Heart right ventricle (tissue), 16 donors: ENCODE results near the gene RBM38. TPM values are rescaled to one million over a fixed set of nuclear protein-coding genes. Genes with fewer than 3 reads are reported as not detected.

Experiments
- ATAC-seq, 8 donors: fragments of 200-7000 bp; cut with Tn5 transposase; one replicate each; pipeline ENCODE4 v1.9.1; 2020; ENCODE audit warnings: mild to moderate bottlenecking in 8 of 8, moderate library complexity in 8 of 8, moderate number of reproducible peaks in 1 of 8
- DNase-seq, 2 donors: peaks; one replicate each; pipeline ENCODE4 v3.0.0-alpha.2; 2020
- H3K27ac ChIP-seq, 10 donors: fragments of 200-600 bp; sonication (generic) in 2 of 10; one replicate each; pipeline versions ENCODE4 v1.5.0 to v1.8.0; 2020 to 2022; ENCODE audit warnings: mild to moderate bottlenecking in 3 of 10
- H3K27me3 ChIP-seq, 7 donors: fragments of 200-600 bp; one replicate each; pipeline ENCODE4 v1.8.0; 2021 to 2022; ENCODE audit warnings: mild to moderate bottlenecking in 2 of 7
- H3K36me3 ChIP-seq, 9 donors: fragments of 200-600 bp; sonication (generic) in 1 of 9; one replicate each; pipeline versions ENCODE4 v1.5.0 to v1.8.0; 2020 to 2022; ENCODE audit warnings: mild to moderate bottlenecking in 2 of 9
- H3K4me1 ChIP-seq, 9 donors: fragments of 200-600 bp; sonication (generic) in 1 of 9; one replicate each; pipeline versions ENCODE4 v1.5.0 to v1.8.0; 2020 to 2022; ENCODE audit warnings: mild to moderate bottlenecking in 4 of 9
- H3K4me3 ChIP-seq, 10 donors: fragments of 200-600 bp; sonication (generic) in 2 of 10; one replicate each; pipeline versions ENCODE4 v1.5.0 to v1.8.0; 2020 to 2022; ENCODE audit warnings: mild to moderate bottlenecking in 7 of 10, moderate library complexity in 2 of 10
- H3K9me3 ChIP-seq, 11 donors: fragments of 200-600 bp in 10 of 11; sonication (generic) in 2 of 11; one replicate each; pipeline versions ENCODE4 v1.5.0 to v1.8.0; 2013 to 2022; ENCODE audit warnings: mild to moderate bottlenecking in 2 of 11, control low read depth in 1 of 11, moderate library complexity in 1 of 11
- WGBS, 2 donors: extraction: QIAGEN DNeasy Blood & Tissue Kit; methylation state at CpG; one replicate each; pipeline ENCODE4 v1.1.7; 2013; ENCODE audit warnings: inconsistent platforms in 1 of 2; 5-methylcytosine and 5-hydroxymethylcytosine counted together
- intact Hi-C, 10 donors: fragments of 100-400 bp; cut with DNase I; formaldehyde crosslinking; loops; one replicate each; pipeline versions ENCODE4 v1.11.1 to v1.14.2; 2022
- polyA plus RNA-seq, 2 donors: library from polyadenylated mRNA; stranded (reverse); fragments of 200-250 nt; gene quantifications; one replicate each; pipeline ENCODE4 v1.2.3, GENCODE V29; 2013
- total RNA-seq, 10 donors: library from RNA; stranded (reverse); fragmentation: NEBNext Ultra II Directional in 3 of 10; extraction: Animal tissue kit (Norgen Biotek cat#: 25700) in 3 of 10; gene quantifications; one replicate each; pipeline versions ENCODE4 v1.2.1 to v1.2.4, GENCODE V29; 2021 to 2023
- TF ChIP-seq, protein P1 (sequence below), 9 donors: fragments of 200-600 bp; sonication (generic) in 2 of 9; IDR thresholded peaks; one replicate each; pipeline versions ENCODE4 v1.5.0 to v1.8.0; 2021 to 2022; ENCODE audit warnings: antibody characterized with exemption in 9 of 9, mild to moderate bottlenecking in 5 of 9, moderate library complexity in 1 of 9
- donor health status: Arrhythmogenic right ventricular cardiomyopathy.
- donor health status: ischemic (EF 13 %, LVEDD 7.1; RV severe dilation, severe dysfunction).
- donor health status: healthy with polysubstance abuse.
- donor health status: DM: no; HTN: yes; CAD: no.
- donor health status: DM: no; HTN: no; CAD: no.
- donor health status: ischemic (EF 25% LVEDD 6.9; RV normal size, moderate dysfunction).
- donor health status: ischemic (EF 25% LVEDD 5.7; RV mildly dilated, moderate dysfunction).
- donor health status: healthy.
- donor health status: DM: yes; HTN: yes; CAD: no.
- donor health status: Ischemic cardiomyopathy.
- donor health status: ischemic (EF 35%, LVEDD 5.7; RV mildly dilated, moderate dysfunction).
- donor health status: nonischemic (EF 11% LVEDD 7.7; RV severe dilation, severe dysfunction).
- donor health status: DM: yes; HTN: yes; CAD: no.
- donor health status: PGD.
- donor health status: ischemic (EF 29% LVEDD 5.4; RV normal size, mild dysfunction).
- donor health status: nonischemic (EF 23%, LVEDD 6.1; RV moderate dilation, normal function).

RBM38 gene
- total and polyA plus RNA-seq, 12 donors: 35.5 to 119 (median 50.2) TPM

DNA sequence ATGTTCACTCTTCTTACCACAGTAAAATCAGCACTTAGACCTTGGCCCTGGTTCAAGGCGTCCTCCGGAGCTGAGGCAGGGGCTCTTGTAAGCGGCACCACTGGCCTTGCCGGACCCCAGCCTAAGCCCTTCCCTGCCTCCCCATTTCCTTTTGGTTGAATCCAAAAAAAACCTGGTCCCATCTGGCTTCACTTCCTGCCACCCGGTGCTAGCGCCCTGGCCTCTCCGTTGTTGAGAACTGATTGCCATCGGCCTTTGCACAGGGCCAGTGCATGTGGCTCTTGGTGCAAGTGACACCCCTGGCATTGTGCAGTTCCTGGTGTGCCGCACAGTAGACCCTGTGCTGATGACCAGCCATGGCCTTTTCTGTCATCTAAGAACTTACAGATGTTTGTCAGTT is 19.0 kb upstream of the RBM38 start:
- Histone ChIP-seq H3K27me3 (no peaks in the 10 kb centered on the region), H3K36me3 (peaks cover 0 to 99% (median 22%) of the 10 kb centered on the region in 9 donors), H3K4me1 (peaks cover 0 to 25% (median 12%) of the 10 kb centered on the region in 9 donors), H3K27ac (no peak overlapping the region), H3K9me3 (no peaks in the 10 kb centered on the region), H3K4me3 (no peak overlapping the region)
- intact Hi-C loops: loop anchor here in 2 of 10 donors (10.0 kb wide), 1 partner anchor 223 kb away; no protein-coding TSS in a partner anchor
- no peak for DNase-seq
- TF ChIP-seq, protein P1, sequence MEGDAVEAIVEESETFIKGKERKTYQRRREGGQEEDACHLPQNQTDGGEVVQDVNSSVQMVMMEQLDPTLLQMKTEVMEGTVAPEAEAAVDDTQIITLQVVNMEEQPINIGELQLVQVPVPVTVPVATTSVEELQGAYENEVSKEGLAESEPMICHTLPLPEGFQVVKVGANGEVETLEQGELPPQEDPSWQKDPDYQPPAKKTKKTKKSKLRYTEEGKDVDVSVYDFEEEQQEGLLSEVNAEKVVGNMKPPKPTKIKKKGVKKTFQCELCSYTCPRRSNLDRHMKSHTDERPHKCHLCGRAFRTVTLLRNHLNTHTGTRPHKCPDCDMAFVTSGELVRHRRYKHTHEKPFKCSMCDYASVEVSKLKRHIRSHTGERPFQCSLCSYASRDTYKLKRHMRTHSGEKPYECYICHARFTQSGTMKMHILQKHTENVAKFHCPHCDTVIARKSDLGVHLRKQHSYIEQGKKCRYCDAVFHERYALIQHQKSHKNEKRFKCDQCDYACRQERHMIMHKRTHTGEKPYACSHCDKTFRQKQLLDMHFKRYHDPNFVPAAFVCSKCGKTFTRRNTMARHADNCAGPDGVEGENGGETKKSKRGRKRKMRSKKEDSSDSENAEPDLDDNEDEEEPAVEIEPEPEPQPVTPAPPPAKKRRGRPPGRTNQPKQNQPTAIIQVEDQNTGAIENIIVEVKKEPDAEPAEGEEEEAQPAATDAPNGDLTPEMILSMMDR (IDR thresholded peaks at IDR 0.05): no peak
- ATAC-seq: no peak
- 64 to 68% methylated on average over 9 of the region's 9 CpGs for WGBS, 2 donors

DNA sequence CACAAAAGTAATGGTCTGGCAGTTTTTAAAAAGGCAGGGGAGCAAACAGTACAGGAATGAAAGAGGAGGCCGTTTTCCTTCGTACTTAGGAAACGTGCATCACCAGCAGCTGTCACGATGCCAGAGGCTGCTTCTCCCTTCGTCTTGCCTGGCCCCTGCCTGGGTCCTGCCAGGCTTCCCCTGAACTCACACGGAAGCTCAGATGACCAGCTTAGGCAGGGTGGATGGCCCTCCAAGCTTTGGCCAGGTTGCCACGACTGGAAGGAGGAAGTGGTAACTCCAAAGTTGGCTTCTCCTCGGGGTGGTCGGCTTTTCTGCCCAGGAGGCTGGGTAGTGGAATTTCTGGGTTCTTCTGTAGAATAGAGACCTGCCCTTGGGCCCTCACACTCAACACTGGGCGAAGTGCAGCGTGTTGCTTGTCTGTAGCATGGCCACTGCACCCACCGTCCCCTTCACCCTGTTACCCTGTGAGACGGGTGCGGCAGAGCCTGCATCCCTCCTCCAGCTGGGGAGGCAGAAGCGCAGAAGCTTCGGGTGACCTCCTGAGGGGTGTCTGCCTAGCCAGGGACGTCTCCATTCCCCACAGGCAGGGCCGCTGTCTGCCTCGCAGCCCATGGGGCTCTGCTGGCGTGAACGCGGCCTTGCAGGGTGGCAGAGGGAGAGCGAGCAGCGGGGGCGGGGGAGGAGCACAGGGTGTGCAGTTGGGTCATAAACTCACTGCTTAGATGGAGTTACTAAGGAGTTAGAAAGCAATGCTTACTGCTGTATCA is 18.4 kb upstream of the RBM38 start:
- DNase-seq (no peak), ATAC-seq (peak in 1 of 8 donors; percentile 27)
- TF ChIP-seq, protein P1 (IDR thresholded peaks at IDR 0.05): no peak
- WGBS, 2 donors: 87 to 89% methylated on average over 25 of the region's 25 CpGs
- Histone ChIP-seq H3K4me1 (peaks cover 0 to 25% (median 12%) of the 10 kb centered on the region in 9 donors), H3K4me3 (no peak overlapping the region), H3K9me3 (no peaks in the 10 kb centered on the region), H3K27ac (no peak overlapping the region), H3K36me3 (peaks cover 0 to 99% (median 22%) of the 10 kb centered on the region in 9 donors), H3K27me3 (no peaks in the 10 kb centered on the region)
- intact Hi-C loops: loop anchor here in 2 of 10 donors (10.0 kb wide), 1 partner anchor 222 kb away; no protein-coding TSS in a partner anchor

DNA sequence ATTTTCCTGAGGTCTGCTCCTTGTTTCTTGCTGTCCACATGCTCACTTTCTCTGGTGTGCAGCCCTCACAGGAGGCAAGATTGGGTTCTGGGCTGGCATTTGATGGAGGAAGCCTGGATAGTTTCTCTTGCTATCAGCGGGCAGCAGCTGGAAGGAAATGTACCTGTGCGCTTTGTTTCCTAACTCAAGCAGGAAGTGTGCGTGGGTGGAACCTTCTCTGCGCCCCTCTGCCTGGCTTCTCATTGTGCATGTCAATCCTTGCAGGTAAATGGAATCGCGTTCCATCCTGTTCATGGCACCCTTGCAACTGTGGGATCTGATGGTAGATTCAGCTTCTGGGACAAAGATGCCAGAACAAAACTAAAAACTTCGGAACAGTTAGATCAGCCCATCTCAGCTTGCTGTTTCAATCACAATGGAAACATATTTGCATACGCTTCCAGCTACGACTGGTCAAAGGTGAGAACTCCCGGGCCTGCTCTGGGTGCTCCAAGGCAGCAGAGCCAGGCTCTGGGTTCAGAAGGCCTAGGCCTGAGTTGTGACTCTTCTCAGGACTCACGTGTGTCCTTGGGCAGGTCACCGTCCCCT is 16.8 kb upstream of the RBM38 start:
- peak overlapping the region in 1 of 10 donors; percentile 37 for H3K4me3 ChIP-seq
- H3K27me3 ChIP-seq: no peaks in the 10 kb centered on the region
- TF ChIP-seq, protein P1 (IDR thresholded peaks at IDR 0.05): no peak
- H3K4me1 ChIP-seq: peaks cover 0 to 25% (median 12%) of the 10 kb centered on the region in 9 donors
- intact Hi-C loops: loop anchor here in 2 of 10 donors (10.0 kb wide), 1 partner anchor 220 kb away; no protein-coding TSS in a partner anchor
- DNase-seq: no peak
- peak overlapping the region in 5 of 10 donors; percentile 9 to 81 (median 35) for H3K27ac ChIP-seq
- peak in 1 of 8 donors; percentile 42 for ATAC-seq
- H3K9me3 ChIP-seq: no peaks in the 10 kb centered on the region
- H3K36me3 ChIP-seq: peaks cover 0 to 99% (median 19%) of the 10 kb centered on the region in 9 donors
- WGBS, 2 donors: 67 to 72% methylated on average over 12 of the region's 12 CpGs

DNA sequence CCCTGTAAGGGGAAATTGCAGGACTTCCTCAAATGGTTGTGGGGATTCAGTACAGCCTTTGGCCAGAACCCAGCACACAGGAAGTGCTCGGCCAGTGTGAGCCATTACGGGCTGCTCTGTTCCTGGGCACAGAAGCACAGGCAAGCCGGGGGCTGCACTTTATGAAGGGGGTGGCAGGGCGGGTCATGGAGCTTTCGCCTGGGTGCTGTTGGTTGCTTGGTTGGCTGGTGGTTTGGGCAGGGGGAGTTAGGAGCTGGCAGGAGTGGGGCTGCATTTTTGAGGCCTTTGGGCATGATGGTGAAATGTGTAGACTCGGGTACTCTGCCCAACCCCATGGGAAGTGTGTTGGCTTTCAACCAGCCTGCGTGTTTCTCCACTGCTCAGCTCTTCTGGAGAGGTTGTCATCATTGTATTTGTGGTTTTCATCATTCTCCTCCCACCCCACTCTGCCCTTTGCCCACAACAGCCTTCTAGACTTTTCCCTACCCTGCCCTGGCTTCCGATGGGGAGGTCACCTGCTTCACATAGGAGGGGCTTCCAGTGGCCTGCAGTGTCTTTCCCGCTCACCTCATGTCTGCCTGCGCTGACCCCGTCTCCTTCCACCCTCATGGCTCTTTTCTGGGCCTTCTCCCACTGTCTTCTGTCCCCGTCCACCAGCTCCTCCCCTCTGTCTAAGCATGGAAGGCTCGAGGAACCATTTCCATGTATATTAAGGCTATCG is 16.1 kb upstream of the RBM38 start:
- H3K27ac ChIP-seq: peak overlapping the region in 5 of 10 donors; percentile 9 to 81 (median 35)
- H3K27me3 ChIP-seq: no peaks in the 10 kb centered on the region
- H3K4me3 ChIP-seq: peak overlapping the region in 2 of 10 donors; percentile 5 to 37
- intact Hi-C loops: loop anchor here in 2 of 10 donors (10.0 kb wide), 1 partner anchor 220 kb away; no protein-coding TSS in a partner anchor
- ATAC-seq (peak; percentile 51 to 82 (median 74)), DNase-seq (no peak)
- TF ChIP-seq, protein P1 (IDR thresholded peaks at IDR 0.05): no peak
- 69 to 77% methylated on average over 14 of the region's 14 CpGs for WGBS, 2 donors
- peaks cover 0 to 99% (median 15%) of the 10 kb centered on the region in 9 donors for H3K36me3 ChIP-seq
- peaks cover 0 to 25% (median 12%) of the 10 kb centered on the region in 9 donors for H3K4me1 ChIP-seq
- no peaks in the 10 kb centered on the region for H3K9me3 ChIP-seq
